GM18505 (cell line): Measurements from ENCODE around the gene UBE2I.

ENCODE experiments used
- ATAC-seq: cut with Tn5 transposase; IDR thresholded peaks from one replicate; pipeline ENCODE4 v1.9.1; 2021; ENCODE audit not compliant: unreplicated experiment
- POLR2A ChIP-seq: IDR thresholded peaks from 4 replicates; pipeline ENCODE4 v1.6.1; 2011; ENCODE audit warnings: borderline replicate concordance; ENCODE audit not compliant: insufficient read depth, insufficient read length; ENCODE audit errors: extremely low read depth

UBE2I gene

DNA sequence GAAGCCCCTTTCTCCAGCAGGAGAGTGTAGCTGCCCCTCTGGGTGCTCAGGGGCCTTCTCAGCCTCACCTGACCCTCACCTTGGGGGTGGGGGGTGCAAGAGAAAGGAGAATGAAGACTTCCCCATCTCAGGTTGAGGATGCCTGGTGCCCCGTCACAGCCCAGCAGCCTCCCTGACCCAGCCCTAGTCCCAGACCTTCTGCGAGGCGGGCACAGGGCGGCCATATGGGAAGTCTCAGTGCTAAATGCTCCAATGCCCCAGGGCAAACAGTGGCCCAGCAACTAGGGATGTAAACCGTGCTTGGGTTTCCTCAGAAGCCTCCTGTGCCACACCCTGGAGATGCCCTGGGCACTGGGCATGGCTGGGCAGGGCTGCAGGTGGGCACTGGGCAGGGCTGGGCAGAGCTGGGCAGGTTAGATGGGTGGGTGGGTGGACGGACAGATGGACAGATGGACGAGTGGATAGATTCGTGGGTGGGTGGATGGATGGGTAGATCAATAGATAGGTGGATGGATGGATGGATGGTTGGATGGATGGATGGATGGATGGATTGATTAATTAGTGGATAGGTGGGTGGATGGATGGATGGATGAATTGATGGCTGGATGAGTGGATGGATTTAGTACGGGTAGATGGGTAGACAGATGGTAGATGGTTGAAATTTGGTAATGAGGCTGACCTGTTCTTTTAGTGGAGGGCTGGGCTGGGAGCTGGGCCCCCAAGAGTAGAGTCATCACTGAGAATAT is 36.8 kb upstream of the UBE2I start:
- TF ChIP-seq POLR2A: no peak
- no peak for ATAC-seq

DNA sequence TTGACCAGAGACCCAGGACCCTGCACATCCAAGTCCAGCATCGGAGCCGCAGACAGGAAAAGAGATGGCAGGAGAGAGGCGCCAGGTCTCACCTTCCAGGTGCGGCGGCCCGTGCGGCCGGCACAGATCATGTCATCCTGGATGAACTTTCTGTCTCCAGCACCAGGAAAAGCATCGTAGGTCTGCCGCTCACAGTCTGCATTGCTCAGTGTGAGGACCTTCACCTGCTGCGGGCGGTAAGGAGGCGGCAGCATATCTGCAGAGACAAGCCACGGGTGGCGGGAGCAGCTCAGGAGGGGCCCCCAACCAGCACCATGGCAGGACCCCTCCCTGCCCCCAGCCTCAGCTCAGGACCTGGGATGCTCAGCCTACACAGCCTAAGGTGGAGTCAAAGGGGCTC is 35.6 kb upstream of the UBE2I start:
- no peak for ATAC-seq
- TF ChIP-seq POLR2A: no peak

DNA sequence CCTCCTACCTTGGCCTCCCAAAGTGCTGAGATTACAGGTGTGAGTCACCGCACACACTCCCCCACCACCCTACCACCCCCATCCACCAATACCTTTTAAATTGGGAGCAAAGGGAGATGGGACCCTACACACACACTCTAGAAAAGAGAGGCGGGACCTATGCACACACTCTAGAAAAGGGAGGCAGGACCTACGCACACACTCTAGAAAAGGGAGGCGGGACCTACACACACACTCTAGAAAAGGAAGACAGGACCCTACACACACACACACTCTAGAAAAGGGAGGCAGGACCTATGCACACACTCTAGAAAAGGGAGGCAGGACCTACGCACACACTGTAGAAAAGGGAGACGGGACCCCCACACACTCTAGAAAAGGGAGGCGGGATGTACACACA is 34.7 kb upstream of the UBE2I start:
- ATAC-seq: no peak
- TF ChIP-seq POLR2A: no peak

DNA sequence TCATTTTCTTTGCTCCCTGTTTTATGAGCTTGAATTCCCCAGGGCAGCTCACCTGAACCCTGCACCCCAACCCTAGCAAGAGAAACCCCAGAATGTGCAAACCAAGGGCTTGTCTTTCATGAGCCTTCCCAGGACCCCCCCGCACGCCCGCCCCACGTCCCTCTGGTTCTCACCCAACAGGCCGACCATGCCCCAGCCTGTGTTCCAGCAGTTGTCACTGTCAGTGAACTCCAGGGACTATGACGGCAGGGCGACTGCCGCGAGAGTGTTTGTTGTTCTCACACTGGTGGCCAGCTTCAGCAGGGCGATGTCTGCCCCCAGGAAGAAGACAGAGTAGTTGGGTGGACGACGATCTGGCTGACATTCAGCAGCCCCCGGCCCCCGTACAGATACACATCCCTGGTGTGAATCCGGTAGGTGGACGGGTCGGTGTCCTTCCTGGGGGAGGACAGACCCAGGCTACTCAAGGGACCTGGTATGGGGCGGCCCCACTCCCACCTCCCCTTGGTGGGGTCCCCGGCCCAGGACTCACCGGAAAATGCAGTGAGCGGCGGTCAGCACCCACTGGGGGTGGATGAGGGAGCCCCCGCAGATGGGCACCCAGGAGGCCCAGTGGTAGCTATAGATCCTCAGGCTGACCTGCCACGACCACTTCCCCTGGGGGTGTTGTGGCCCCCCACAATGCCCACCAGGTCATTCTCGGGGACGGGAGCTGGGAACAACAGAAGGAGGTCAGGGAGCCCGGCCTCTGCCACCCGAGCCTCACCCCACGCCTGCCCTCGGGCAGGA is 33.5 kb upstream of the UBE2I start:
- ATAC-seq: no peak
- TF ChIP-seq POLR2A: no peak

DNA sequence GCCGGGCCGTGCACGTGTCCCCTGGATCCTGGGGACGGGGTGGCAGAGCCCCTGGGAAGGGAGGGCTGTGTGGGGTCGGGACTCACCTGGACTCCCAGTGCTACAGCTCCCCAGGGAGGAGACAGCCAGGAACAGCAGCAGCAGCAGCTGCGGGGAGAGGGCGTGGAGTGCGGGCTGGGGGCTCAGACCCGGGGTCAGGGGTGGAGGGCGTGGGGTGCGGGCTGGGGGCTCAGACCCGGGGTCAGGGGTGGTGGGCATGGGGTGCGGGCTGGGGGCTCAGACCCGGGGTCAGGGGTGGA is 32.9 kb upstream of the UBE2I start:
- ATAC-seq: no peak
- TF ChIP-seq POLR2A: no peak

DNA sequence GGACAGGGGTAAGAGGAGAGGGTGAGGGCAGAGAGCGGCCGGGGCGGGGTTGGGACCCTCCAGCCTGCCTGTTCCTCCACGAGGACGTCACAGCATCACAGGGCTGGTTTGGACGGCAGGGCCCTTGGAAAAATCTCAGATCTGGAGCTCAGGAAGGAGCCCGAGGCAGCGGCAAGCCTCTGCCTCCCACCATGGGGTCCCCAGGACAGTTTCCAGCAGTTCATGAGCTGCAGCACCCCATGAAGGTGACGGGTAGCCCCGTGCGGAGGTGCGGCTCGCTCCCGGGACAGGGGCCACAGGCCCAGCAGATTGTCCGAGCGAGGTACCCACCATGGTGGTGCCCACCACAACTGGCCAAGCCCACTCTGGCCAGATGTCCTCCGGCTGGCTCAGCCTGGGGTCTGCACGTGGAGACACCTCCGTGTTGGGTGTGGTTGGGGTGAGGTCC is 32.3 kb upstream of the UBE2I start:
- no peak for TF ChIP-seq POLR2A
- no peak for ATAC-seq

DNA sequence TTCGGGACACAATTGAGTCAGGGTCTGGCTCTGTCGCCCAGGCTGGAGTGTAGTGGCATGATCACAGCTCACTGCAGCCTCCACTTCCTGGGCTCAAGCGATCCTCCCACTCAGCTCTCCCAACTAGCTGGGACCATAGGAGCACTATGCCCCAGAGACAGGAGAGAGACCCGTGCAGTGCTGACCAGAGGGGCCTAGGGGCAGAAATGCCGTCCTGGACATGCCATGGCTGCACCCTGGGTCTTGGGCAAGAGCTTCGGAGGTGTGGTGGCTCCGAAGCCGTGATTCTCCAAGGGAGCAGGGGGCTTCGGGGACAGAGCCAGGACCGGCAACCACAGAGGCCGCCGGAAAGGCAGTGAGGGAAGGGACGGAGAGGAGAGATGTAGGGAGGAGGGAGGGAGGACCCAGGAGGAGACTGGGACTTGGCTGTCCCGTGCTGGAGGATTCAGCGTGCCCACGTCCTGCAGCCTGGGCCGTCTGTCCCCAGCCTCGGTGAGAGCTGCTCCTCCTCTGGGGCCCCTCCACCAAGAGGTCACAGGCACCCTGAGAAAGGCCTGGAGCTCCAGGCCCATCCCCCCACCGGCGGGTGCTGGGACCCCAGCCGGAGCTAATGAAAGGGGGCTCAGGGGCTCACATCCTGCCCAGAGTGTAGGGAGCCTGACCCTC is 31.7 kb upstream of the UBE2I start:
- ATAC-seq: no peak
- TF ChIP-seq POLR2A: no peak

DNA sequence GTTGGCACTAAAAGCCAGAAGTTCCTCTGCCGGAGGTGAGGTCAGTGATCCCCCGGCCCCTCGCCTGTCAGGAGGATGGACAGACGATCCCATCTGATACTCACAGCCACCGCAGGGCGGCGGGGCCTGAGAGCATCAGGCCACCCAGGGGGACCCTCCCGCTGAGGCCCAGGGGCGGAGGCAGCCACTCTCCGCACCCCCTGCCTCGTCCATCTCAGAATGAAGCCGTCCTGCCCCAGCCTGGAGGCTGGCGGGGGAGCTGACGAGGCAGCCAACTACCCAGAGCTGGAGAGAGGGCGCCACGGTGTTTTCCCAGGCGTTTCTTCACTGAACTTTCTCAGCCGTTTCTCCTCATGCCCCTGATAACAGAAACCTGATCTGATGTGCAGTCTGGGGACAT is 31.0 kb upstream of the UBE2I start:
- TF ChIP-seq POLR2A: no peak
- no peak for ATAC-seq

DNA sequence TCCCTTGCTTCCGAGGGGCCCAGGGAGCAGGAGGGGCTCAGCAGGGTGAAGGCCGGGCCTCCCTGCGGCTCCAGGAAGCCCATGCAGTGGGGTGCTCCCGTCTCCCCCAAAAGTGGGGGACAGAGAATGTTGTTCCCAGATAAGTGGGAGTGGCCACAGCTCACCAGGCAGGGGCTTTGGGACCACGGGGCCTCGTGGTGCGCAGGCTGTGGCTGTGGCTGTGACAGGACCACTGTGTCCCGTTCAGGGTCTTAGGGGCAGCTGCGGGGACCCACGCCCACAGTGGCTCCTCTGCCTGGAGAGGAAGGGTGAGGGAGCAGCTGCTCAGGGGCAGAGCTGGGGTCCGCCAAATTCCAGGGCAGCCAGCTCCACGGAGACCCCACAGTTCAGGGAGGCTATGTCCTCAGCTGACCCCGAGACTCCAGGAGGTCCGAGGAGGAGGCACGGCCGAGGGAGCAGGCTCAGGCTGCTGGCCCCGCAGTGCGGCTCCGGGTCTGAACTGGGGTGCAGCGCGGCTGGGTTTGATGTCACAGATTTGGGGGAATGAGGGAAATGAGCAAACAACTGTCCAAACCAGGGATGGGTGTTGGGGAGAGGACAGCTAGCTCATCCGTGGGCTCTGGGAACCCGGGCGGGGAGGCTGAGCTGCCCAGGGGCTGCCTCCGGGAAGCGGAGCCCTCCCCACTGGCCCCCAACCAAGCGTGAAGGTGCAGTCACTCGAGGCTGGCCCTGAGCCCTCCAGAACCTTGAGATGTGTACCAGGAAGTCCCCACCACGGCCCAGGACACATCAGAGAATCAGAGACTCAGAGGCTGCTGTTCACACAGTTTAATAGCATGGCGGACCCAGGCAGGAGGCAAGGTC is 30.1 kb upstream of the UBE2I start:
- no peak for TF ChIP-seq POLR2A
- ATAC-seq: no peak

DNA sequence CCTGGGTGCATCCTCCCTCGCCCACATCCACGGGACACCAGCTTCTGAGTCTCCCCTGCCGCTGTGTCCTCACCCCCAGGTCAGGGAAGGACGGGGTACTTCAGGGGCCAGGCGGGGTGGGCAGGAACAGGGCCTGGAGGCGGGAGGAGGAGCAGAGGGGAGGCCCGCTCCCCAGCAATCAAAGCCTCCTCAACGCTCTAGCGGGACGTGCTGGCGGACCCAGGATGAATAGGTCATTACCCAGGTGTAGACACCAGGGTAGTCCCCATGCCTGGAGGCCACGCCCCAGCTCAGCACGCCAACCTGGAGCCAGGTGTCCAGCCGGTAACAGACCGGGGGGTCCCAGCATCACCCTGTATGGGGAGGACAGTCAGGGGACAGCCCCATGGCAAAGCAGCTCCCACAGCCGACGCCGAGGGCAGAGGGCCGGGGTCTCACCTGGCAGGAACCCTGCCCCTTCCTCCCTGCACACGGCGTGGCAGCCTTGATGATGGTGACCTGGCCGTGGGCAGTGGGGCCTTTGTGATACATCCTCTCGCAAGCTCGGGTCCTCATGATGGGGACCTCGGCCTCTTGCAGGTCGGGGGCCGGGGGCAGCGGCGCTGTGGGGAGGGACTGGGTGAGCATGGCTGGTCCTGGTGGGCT is 29.4 kb upstream of the UBE2I start:
- no peak for ATAC-seq
- TF ChIP-seq POLR2A: no peak

DNA sequence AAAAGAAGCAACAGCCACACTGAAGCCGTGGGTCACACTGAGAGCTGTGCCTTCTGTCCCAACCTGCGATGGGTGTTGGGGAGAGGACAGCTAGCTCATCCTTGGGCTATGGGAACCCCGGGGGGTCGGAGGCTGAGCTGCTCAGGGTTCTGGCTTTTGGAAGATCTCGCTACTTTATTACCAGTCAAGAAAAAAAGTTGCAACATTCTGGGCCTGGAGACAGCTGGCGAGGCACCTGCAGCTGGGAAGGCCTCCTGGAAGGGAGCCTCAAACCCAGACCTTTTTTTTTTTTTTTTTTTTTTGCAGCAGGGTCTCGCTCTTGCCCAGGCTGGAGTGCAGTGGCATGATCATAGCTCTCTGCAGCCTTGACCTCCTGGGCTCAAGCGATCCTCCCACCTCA is 28.7 kb upstream of the UBE2I start:
- ATAC-seq: no peak
- TF ChIP-seq POLR2A: no peak

DNA sequence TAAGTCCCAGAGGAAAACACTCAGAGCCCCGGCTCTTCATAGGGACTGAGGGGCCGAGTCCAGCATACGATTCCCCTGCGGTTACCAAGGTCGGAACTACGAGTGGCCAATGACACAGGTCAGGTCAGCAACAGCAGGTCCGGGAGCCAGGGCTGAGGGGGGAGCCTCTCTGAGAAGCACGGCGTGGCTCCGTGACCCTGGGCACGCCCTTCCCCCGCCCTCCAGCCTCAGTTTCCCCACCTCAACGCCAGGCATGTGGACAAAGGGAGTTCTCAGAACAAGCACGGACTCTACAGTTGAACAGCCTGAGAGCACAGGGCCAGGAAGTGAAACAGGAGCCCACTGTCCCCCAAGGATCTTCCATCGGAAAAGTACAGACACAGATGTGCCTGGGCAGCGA is 27.9 kb upstream of the UBE2I start:
- no peak for ATAC-seq

DNA sequence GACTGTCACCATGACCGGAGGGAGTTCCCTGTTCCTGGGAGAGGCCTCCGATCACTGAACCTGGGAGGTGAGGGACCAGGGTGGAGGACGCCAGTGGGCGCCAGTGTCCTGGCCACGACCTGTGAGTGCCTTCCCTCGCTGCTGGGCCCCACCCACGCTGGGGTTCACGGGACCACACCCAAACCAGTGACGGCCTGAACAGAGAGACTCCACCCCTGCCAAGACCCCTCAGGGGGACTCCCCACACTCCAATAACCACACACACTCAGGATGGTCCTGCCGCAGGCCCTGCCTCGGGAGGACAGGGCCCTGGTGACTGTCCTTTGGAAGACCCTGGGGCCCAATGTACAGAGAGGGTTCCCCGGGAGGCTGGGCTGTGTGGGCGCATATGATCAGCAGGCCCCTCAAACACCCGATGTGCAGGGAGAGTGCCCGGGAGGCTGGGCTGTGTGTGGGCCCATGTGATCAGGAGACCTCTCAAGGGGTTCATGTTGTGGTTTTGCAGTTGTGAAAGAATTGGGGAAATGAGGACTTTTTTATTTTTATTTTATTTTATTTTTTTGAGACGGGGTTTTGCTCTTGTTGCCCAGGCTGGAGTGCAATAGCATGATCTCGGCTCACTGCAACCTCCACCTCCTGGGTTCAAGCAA is 27.0 kb upstream of the UBE2I start:
- TF ChIP-seq POLR2A: no peak
- no peak for ATAC-seq

More for the DNA sequence above, 27.9 kb upstream of the UBE2I start:
- TF ChIP-seq POLR2A: no peak

DNA sequence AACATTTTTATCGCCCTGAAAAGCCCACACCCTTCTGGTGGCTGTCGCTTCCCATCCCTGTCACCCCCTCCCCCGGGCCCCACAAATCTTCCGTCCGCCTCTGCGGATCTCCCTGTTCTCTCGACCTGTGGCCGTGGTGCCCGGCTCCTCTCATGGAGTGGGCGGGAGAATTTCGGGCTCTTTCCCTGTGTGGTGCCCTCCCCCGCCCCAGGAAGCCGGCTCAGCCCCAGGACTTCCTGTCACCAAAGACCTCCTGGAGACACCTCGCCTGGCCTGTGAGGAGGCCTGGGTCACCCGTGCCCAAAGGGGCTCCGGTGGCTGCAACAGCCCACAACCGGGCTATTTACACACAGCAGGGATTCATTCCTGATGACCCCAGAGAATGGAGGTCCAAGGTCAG is 26.1 kb upstream of the UBE2I start:
- no peak for ATAC-seq
- no peak for TF ChIP-seq POLR2A
